ENCODE data around the gene ZMYM5. TPM values are rescaled to one million over a fixed set of nuclear protein-coding genes. Genes with fewer than 3 reads are reported as not detected.

The ZMYM5 gene
- total and polyA plus RNA-seq, 2 of the 13 experiments (the other 11 are each of a cell fraction or from before 2014, with no cell fraction given): 7.8 to 9.4 TPM

DNA sequence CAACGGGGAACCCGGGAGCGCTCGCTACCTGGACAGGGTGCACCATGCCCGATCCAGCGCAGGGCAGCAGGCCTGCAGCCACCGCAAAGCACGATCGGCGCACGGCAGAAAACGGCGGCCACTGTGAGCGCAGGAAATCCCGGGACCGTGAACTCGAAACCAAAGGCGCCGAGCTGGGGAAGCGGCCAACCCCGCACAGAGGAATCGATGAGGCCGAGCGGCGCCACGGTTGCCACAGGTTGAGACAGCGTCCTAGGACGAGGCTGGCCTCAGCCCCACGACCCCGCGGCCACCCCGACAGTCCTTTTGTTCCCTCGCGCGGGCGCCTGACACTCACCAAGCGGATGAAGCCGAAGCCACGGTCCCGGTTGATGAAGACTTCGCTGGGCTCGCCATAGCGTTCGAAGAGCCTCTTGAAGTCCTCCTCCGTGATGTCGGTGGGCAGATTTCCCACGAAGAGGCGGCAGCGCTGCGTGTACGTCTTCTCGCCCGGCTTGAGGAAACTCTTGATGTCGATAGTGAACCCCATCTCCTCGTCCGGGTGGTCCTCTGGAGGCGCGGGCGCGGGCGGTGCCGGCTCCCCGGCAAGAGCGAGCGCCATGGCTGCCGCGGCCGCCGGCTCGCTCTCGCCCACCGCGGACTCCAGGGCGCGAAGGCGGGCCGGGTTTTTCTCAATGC, 81.3 kb downstream of the ZMYM5 start (continued):
- TF ChIP-seq, protein P1, sequence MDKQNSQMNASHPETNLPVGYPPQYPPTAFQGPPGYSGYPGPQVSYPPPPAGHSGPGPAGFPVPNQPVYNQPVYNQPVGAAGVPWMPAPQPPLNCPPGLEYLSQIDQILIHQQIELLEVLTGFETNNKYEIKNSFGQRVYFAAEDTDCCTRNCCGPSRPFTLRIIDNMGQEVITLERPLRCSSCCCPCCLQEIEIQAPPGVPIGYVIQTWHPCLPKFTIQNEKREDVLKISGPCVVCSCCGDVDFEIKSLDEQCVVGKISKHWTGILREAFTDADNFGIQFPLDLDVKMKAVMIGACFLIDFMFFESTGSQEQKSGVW (CRISPR knock-in tag; IDR thresholded peaks at IDR 0.05; ENCODE audit: borderline replicate concordance): no peak
- TF ChIP-seq ZNF260 (CRISPR knock-in tag; IDR thresholded peaks at IDR 0.05; ENCODE audit: borderline replicate concordance, low read depth): no peak
- TF ChIP-seq MTERF4 (CRISPR knock-in tag; IDR thresholded peaks at IDR 0.05): no peak
- TF ChIP-seq ZNF792 (CRISPR knock-in tag; IDR thresholded peaks at IDR 0.05): no peak
- 0 out of 2 replicates have a peak, but pooled peaks have one; percentile 17 for TF ChIP-seq KMT2B (CRISPR knock-in tag; IDR thresholded peaks at IDR 0.05)
- TF ChIP-seq, protein P2, sequence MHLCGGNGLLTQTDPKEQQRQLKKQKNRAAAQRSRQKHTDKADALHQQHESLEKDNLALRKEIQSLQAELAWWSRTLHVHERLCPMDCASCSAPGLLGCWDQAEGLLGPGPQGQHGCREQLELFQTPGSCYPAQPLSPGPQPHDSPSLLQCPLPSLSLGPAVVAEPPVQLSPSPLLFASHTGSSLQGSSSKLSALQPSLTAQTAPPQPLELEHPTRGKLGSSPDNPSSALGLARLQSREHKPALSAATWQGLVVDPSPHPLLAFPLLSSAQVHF (CRISPR knock-in tag; IDR thresholded peaks at IDR 0.05): no peak
- no peak for TF ChIP-seq NFYC (CRISPR knock-in tag; IDR thresholded peaks at IDR 0.05)
- TF ChIP-seq ZNF564 (CRISPR knock-in tag; IDR thresholded peaks at IDR 0.05): no peak
- TF ChIP-seq NPAS2 (CRISPR knock-in tag; IDR thresholded peaks at IDR 0.05; ENCODE audit: borderline replicate concordance): no peak
- TF ChIP-seq ZNF180 (CRISPR knock-in tag; IDR thresholded peaks at IDR 0.05; ENCODE audit: borderline replicate concordance, low read depth): no peak
- TF ChIP-seq ZNF335 (CRISPR knock-in tag; IDR thresholded peaks at IDR 0.05): no peak
- TF ChIP-seq, protein P3, sequence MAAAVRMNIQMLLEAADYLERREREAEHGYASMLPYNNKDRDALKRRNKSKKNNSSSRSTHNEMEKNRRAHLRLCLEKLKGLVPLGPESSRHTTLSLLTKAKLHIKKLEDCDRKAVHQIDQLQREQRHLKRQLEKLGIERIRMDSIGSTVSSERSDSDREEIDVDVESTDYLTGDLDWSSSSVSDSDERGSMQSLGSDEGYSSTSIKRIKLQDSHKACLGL (CRISPR knock-in tag; IDR thresholded peaks at IDR 0.05): peak; percentile 54; the same call in 1 of the 2 replicates
- TF ChIP-seq ZNF234 (CRISPR knock-in tag; conservative IDR thresholded peaks at IDR 0.05): 0 out of 2 replicates have a peak, but pooled peaks have one; percentile 50
- no peak for TF ChIP-seq MEIS1 (CRISPR knock-in tag; IDR thresholded peaks at IDR 0.05; ENCODE audit: borderline replicate concordance)
- TF ChIP-seq ZNF614 (CRISPR knock-in tag; IDR thresholded peaks at IDR 0.05; ENCODE audit: borderline replicate concordance): no peak
- TF ChIP-seq ZNF609 (CRISPR knock-in tag; IDR thresholded peaks at IDR 0.05; ENCODE audit: borderline replicate concordance): 0 out of 2 replicates have a peak, but pooled peaks have one; percentile 12
- TF ChIP-seq, protein P4, sequence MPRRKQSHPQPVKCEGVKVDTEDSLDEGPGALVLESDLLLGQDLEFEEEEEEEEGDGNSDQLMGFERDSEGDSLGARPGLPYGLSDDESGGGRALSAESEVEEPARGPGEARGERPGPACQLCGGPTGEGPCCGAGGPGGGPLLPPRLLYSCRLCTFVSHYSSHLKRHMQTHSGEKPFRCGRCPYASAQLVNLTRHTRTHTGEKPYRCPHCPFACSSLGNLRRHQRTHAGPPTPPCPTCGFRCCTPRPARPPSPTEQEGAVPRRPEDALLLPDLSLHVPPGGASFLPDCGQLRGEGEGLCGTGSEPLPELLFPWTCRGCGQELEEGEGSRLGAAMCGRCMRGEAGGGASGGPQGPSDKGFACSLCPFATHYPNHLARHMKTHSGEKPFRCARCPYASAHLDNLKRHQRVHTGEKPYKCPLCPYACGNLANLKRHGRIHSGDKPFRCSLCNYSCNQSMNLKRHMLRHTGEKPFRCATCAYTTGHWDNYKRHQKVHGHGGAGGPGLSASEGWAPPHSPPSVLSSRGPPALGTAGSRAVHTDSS (CRISPR knock-in tag; conservative IDR thresholded peaks at IDR 0.05): no peak
- no peak for TF ChIP-seq RFXANK (CRISPR knock-in tag; IDR thresholded peaks at IDR 0.05)
- TF ChIP-seq HCFC1 (IDR thresholded peaks at IDR 0.05; ENCODE audit: low read depth, low read length): no peak
- no peak for TF ChIP-seq CEBPG (CRISPR knock-in tag; IDR thresholded peaks at IDR 0.05)
- TF ChIP-seq ZNF34 (CRISPR knock-in tag; IDR thresholded peaks at IDR 0.05; ENCODE audit: borderline replicate concordance): no peak

All from HepG2 (cell line).